ENCODE results near the gene SRBD1.

Gene SRBD1

DNA sequence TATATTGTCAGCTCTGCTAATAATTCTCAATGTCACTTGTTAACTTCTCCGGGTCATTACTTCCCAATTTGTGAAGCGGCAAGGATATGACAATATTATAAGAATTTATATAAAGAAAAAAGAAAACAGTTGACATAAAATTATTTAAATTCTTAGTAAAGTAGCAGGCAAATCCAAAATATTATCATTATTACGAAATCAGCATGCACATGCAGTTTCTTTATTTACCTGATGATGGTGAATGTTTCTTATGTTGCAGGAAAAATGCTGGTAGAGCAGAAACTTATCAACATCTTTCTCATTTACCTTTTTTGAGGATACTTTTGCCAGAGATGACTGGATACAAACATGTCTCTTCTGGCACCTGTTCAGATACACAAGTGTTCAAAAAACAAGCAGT is 38.1 kb downstream of the SRBD1 start:
- no peak for DNase-seq (ENCODE audit: low read depth)
- TF ChIP-seq, protein P1, sequence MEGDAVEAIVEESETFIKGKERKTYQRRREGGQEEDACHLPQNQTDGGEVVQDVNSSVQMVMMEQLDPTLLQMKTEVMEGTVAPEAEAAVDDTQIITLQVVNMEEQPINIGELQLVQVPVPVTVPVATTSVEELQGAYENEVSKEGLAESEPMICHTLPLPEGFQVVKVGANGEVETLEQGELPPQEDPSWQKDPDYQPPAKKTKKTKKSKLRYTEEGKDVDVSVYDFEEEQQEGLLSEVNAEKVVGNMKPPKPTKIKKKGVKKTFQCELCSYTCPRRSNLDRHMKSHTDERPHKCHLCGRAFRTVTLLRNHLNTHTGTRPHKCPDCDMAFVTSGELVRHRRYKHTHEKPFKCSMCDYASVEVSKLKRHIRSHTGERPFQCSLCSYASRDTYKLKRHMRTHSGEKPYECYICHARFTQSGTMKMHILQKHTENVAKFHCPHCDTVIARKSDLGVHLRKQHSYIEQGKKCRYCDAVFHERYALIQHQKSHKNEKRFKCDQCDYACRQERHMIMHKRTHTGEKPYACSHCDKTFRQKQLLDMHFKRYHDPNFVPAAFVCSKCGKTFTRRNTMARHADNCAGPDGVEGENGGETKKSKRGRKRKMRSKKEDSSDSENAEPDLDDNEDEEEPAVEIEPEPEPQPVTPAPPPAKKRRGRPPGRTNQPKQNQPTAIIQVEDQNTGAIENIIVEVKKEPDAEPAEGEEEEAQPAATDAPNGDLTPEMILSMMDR (IDR thresholded peaks at IDR 0.05; ENCODE audit: low read depth, low read length, missing control alignments), result no peak
- no peak overlapping the region for H3K4me3 ChIP-seq (ENCODE audit: low read depth, low read length)

DNA sequence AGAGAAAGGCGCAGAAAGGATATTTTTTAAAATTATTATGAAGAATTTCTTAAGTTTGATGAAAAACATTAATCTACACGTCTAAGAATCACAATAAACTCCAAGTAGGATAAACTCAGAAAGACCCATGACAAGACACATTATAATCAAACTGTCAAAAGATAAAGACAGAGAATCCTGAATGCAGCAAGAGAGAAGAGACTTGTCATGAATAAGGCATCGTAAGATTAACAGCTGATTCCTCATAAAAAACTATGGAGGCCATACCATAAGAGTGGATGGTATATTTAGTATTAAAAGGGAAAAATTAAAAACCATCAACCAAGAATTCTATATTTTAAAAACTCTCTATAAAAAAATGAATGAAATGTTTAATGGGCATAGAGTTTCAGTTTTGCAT is 39.1 kb downstream of the SRBD1 start:
- no peak for DNase-seq (ENCODE audit: low read depth)
- TF ChIP-seq, protein P1 (IDR thresholded peaks at IDR 0.05; ENCODE audit: low read depth, low read length, missing control alignments), result no peak
- no peak overlapping the region for H3K4me3 ChIP-seq (ENCODE audit: low read depth, low read length)

DNA sequence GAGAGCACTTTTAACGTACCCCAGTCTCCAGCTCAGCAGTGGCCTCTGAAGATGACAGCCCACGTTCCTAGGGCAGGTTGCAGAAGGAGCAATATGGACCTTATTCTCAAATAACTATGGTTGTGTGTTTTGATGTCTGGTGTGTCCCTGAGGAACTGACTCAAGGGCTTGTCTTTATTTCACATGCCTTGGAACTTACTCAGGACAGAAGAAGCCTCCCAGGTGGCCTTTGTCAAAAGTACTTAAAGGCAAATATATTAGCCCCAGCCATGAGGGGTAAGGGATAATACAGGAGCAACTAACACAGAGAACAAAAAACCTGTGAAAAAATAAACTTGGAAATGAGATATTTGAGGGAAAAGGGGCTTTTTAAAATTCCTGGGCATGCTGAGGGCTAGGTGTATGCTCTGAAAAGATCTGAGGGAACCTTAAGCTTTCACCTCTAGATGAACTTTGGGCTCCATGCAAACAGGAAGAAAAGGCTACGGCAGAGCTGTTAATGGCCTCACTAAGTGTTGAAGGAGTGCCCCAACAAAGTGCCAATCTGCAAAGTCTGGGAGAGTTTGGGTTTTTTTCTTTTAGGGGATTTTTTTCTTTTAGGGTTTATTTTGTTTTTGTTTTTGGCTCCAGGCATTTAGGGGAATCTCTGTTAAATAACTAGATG is 40.3 kb downstream of the SRBD1 start:
- no peak overlapping the region for H3K4me3 ChIP-seq (ENCODE audit: low read depth, low read length)
- TF ChIP-seq, protein P1 (IDR thresholded peaks at IDR 0.05; ENCODE audit: low read depth, low read length, missing control alignments), result no peak
- no peak for DNase-seq (ENCODE audit: low read depth)

DNA sequence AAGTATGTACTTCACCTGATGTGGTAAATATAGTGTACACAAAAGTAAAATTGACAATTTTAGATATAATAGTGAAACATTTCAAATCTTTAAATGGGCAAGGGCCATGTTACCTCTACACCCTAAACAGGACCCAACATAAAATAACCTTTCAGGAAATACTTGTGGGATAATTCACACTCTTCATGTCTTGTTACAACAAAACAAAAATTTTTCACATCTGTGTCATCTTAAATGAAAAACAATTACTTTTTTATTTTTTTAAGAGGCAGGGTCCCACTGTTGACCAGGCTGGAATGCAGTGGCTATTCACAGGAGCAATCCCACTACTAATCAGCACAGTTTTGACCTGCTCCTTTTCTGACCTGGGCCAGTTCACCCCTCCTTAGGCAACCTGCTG is 42.1 kb downstream of the SRBD1 start:
- H3K4me3 ChIP-seq (ENCODE audit: low read depth, low read length), result no peak overlapping the region
- no peak for DNase-seq (ENCODE audit: low read depth)
- TF ChIP-seq, protein P1 (IDR thresholded peaks at IDR 0.05; ENCODE audit: low read depth, low read length, missing control alignments), result no peak

DNA sequence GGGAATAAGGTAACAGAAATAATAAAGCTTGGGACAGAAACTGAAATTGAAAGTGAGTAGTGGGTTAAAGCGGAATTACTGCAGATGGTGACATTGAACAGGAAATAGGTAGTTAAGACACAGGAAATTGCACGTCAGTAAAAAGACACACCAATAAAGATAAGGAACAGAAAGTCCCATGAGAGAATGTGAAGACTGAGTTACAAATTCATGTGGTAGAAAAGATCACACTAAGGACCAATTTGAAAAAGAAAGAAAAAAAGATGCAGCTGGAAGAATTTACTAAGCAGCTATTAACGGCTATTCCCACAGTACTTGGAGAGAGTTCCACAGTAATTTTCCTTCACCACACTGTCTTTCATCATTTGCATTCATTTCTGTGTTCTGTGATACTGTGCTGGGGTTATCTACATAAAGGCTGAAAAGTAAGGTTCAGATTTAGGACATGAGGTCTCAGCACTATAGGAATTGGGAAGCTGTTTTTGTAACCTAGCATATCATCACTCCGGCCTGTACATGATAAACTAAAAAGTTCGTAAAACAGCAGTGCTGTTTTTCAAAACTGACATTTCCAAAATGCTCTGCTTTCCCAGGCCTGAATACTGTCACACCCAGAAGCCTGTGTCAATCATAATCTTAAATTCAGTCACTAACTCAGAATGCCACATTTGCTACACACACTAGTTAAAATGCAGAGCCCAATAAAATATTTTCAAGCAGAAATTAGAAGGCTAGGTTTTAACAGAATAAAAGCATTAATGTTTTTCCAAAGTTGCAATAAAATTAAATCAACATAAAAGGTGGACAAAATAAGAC is 42.9 kb downstream of the SRBD1 start:
- no peak overlapping the region for H3K4me3 ChIP-seq (ENCODE audit: low read depth, low read length)
- peak; percentile 73 for DNase-seq (ENCODE audit: low read depth)
- TF ChIP-seq, protein P1 (IDR thresholded peaks at IDR 0.05; ENCODE audit: low read depth, low read length, missing control alignments), result no peak

DNA sequence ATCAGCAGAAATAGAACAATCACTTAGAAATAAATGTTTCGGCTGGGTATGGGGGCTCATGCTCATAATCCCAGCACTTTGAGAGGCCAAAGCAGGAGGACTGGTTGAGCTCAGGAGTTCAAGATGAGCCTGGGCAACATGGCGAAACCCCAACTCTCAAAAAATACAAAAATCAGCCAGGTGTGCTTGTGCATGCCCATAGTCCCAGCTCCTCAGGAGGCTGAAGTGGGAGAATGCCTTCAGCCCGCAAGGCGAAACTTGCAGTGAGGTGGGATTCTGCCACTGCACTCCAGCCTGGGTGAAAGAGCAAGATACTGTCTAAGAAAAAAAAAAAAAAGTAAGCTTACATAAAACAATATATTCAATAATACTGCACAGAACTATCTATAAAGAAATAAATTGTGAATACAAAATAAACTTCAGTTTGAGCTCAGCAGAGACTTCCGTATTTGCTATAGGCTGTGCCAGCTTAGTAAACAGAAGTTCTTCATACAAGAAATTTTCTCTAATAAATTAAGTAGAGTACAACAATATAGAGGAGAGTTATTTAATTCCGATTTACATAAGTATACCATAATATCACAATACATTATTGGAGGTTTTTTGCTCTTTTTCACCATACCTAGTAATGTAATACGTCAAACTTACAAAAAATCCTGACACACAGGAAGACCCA is 43.6 kb downstream of the SRBD1 start:
- TF ChIP-seq, protein P1 (IDR thresholded peaks at IDR 0.05; ENCODE audit: low read depth, low read length, missing control alignments), result no peak
- H3K4me3 ChIP-seq (ENCODE audit: low read depth, low read length), result no peak overlapping the region

More for the DNA sequence above, 43.6 kb downstream of the SRBD1 start:
- no peak for DNase-seq (ENCODE audit: low read depth)

Data from GM12864 (cell line).